Fibroblast of gingiva (primary cell): Measurements from ENCODE around the gene SPATS2.
A peak's percentile ranks its signal among the peaks of the same experiment; 100 is the strongest.
"Not testable (repeated sequence)": the region's sequence is repeated elsewhere in the genome, so short reads cannot be mapped to it uniquely, and the experiment has no call there.

Experiments
- DNase-seq: peaks from one replicate; pipeline ENCODE4 v3.0.0-alpha.2; 2011; ENCODE audit warnings: low read depth

SPATS2 gene

GRCh38 chr12:49410818-49411217, 43.6 kb downstream of the SPATS2 start:
- no peak for DNase-seq

- no peak for DNase-seq
Measured at GRCh38 chr12:49413010-49413409, 45.7 kb downstream of the SPATS2 start.

GRCh38 chr12:49413796-49414195, 46.5 kb downstream of the SPATS2 start:
- DNase-seq: peak; percentile 27

- no peak for DNase-seq
Measured at GRCh38 chr12:49414364-49414763, 47.1 kb downstream of the SPATS2 start.

GRCh38 chr12:49415521-49415970, 48.3 kb downstream of the SPATS2 start:
- DNase-seq: no peak

- DNase-seq: no peak
Measured at GRCh38 chr12:49416892-49417291, 49.6 kb downstream of the SPATS2 start.

- DNase-seq: no peak
Measured at GRCh38 chr12:49417558-49417957, 50.3 kb downstream of the SPATS2 start.

- no peak for DNase-seq
Measured at GRCh38 chr12:49420556-49420955, 53.3 kb downstream of the SPATS2 start.

- no peak for DNase-seq
Measured at GRCh38 chr12:49422114-49422513, 54.9 kb downstream of the SPATS2 start.

GRCh38 chr12:49428793-49429192, 61.5 kb downstream of the SPATS2 start:
- peak; percentile 46 for DNase-seq

- no peak for DNase-seq
Measured at GRCh38 chr12:49432616-49433015, 65.4 kb downstream of the SPATS2 start.

- not testable (repeated sequence) for DNase-seq
Measured at GRCh38 chr12:49436799-49437198, 69.5 kb downstream of the SPATS2 start.

- DNase-seq: no peak
Measured at GRCh38 chr12:49439042-49439441, 71.8 kb downstream of the SPATS2 start.

- DNase-seq: no peak
Measured at GRCh38 chr12:49440035-49440434, 72.8 kb downstream of the SPATS2 start.

GRCh38 chr12:49442915-49443314, 75.7 kb downstream of the SPATS2 start:
- DNase-seq: no peak

- no peak for DNase-seq
Measured at GRCh38 chr12:49446571-49446970, 79.3 kb downstream of the SPATS2 start.

- no peak for DNase-seq
Measured at GRCh38 chr12:49448858-49449257, 81.6 kb downstream of the SPATS2 start.

GRCh38 chr12:49451468-49452259, 84.4 kb downstream of the SPATS2 start:
- no peak for DNase-seq

GRCh38 chr12:49455501-49455900, 88.2 kb downstream of the SPATS2 start:
- no peak for DNase-seq

GRCh38 chr12:49456131-49456679, 88.9 kb downstream of the SPATS2 start:
- no peak for DNase-seq

GRCh38 chr12:49458816-49459215, 91.6 kb downstream of the SPATS2 start:
- DNase-seq: no peak

GRCh38 chr12:49461221-49461620, 94.0 kb downstream of the SPATS2 start:
- DNase-seq: no peak

- DNase-seq: no peak
Measured at GRCh38 chr12:49462083-49462744, 95.0 kb downstream of the SPATS2 start.
